NCI-H226 (cell line): Measurements from ENCODE around the gene TNP1.

Experiments
- DNase-seq: peaks from one replicate; pipeline ENCODE4 v3.0.0-alpha.2; 2015

The TNP1 gene

GRCh38 chr2:216859944-216860343 is at the start of gene TNP1:
Gene TNP1 (minus strand): TSS chr2:216860064. CDS start chr2:216860034, 30 bp downstream.
- DNase-seq: no peak

- DNase-seq: no peak
Observed at GRCh38 chr2:216908300-216908699, 48.4 kb upstream of the TNP1 start.

- DNase-seq: no peak
Observed at GRCh38 chr2:216905649-216906329, 45.9 kb upstream of the TNP1 start.

GRCh38 chr2:216904974-216905373 is 45.1 kb upstream of the TNP1 start:
- DNase-seq: no peak

- no peak for DNase-seq
Observed at GRCh38 chr2:216904554-216904953, 44.7 kb upstream of the TNP1 start.

GRCh38 chr2:216903470-216903869 is 43.6 kb upstream of the TNP1 start:
- no peak for DNase-seq

GRCh38 chr2:216901273-216901672 is 41.4 kb upstream of the TNP1 start:
- no peak for DNase-seq

GRCh38 chr2:216900406-216900805 is 40.5 kb upstream of the TNP1 start:
- no peak for DNase-seq

GRCh38 chr2:216897561-216898203 is 37.8 kb upstream of the TNP1 start:
- DNase-seq: no peak

- no peak for DNase-seq
Observed at GRCh38 chr2:216890138-216890537, 30.3 kb upstream of the TNP1 start.

- no peak for DNase-seq
Observed at GRCh38 chr2:216888887-216889622, 29.2 kb upstream of the TNP1 start.

GRCh38 chr2:216888081-216888480 is 28.2 kb upstream of the TNP1 start:
- no peak for DNase-seq

- no peak for DNase-seq
Observed at GRCh38 chr2:216887138-216887537, 27.3 kb upstream of the TNP1 start.

- no peak for DNase-seq
Observed at GRCh38 chr2:216885117-216885553, 25.3 kb upstream of the TNP1 start.

- DNase-seq: no peak
Observed at GRCh38 chr2:216884347-216884746, 24.5 kb upstream of the TNP1 start.

GRCh38 chr2:216882876-216883275 is 23.0 kb upstream of the TNP1 start:
- DNase-seq: no peak

GRCh38 chr2:216881411-216881810 is 21.5 kb upstream of the TNP1 start:
- no peak for DNase-seq

GRCh38 chr2:216880509-216881184 is 20.8 kb upstream of the TNP1 start:
- DNase-seq: no peak

GRCh38 chr2:216879727-216880508 is 20.1 kb upstream of the TNP1 start:
- no peak for DNase-seq

GRCh38 chr2:216878072-216878471 is 18.2 kb upstream of the TNP1 start:
- DNase-seq: no peak

GRCh38 chr2:216877085-216877484 is 17.2 kb upstream of the TNP1 start:
- no peak for DNase-seq

GRCh38 chr2:216875862-216876261 is 16.0 kb upstream of the TNP1 start:
- no peak for DNase-seq

GRCh38 chr2:216873573-216873972 is 13.7 kb upstream of the TNP1 start:
- no peak for DNase-seq
